H1 (cell line): ENCODE data around the gene DDA1. TPM values are rescaled to one million over a fixed set of nuclear protein-coding genes. Genes with fewer than 3 reads are reported as not detected.
A peak's percentile ranks its signal among the peaks of the same experiment; 100 is the strongest.

Source experiments
- CTCF ChIA-PET: fragments of 300-600 bp; sonication (Branson Sonifier 250); formaldehyde crosslinking; loops from one replicate; lab custom pipeline; 2021; ENCODE audit not compliant: partially characterized antibody; lab: Charles Lee
- POLR2A ChIA-PET: fragments of 300-600 bp; sonication (Branson Sonifier 250); formaldehyde crosslinking; loops from one replicate; lab custom pipeline; 2021; ENCODE audit warnings: inconsistent platforms; ENCODE audit not compliant: partially characterized antibody; lab: Charles Lee
- DNase-seq, 2 experiments: peaks; one replicate each; pipeline versions ENCODE4 v3.0.0 to v3.0.0-alpha.2; 2010 to 2022; ENCODE audit warnings: low spot score in 2 of 2, low read depth in 1 of 2, mixed read lengths in 1 of 2
- FAIRE-seq: peaks from 2 replicates; lab custom pipeline; 2011; peaks lifted over from hg19 to GRCh38; lab: Jason Lieb, UNC
- H2AFZ ChIP-seq: 2 replicates; pipeline ENCODE4 v1.8.1; 2012; ENCODE audit warnings: low read length, inconsistent platforms
- H2AK5ac ChIP-seq: 2 replicates; pipeline ENCODE4 v1.6.1; 2013; ENCODE audit warnings: low read depth, low read length
- H2BK120ac ChIP-seq: replicated peaks from 2 replicates; pipeline ENCODE3; 2013; ENCODE audit warnings: low read depth, low read length, inconsistent platforms
- H2BK12ac ChIP-seq: 2 replicates; pipeline ENCODE4 v1.6.1; 2013; ENCODE audit warnings: low read depth, low read length
- H2BK15ac ChIP-seq: 2 replicates; pipeline ENCODE4 v1.6.1; 2013; ENCODE audit warnings: low read length
- H2BK20ac ChIP-seq: 2 replicates; pipeline ENCODE4 v1.6.1; 2013; ENCODE audit warnings: low read length
- H2BK5ac ChIP-seq: 2 replicates; pipeline ENCODE4 v1.6.1; 2013; ENCODE audit warnings: low read depth, low read length
- H3K14ac ChIP-seq: 2 replicates; pipeline ENCODE4 v1.6.1; 2013; ENCODE audit warnings: inconsistent platforms; ENCODE audit not compliant: insufficient read length
- H3K18ac ChIP-seq: 2 replicates; pipeline ENCODE4 v1.6.1; 2013; ENCODE audit warnings: low read length; ENCODE audit errors: extremely low read depth
- H3K23ac ChIP-seq: 2 replicates; pipeline ENCODE4 v1.6.1; 2013; ENCODE audit warnings: inconsistent platforms; ENCODE audit not compliant: insufficient read length
- H3K23me2 ChIP-seq: 2 replicates; pipeline ENCODE4 v1.6.1; 2013; ENCODE audit warnings: low read depth, low read length
- H3K27ac ChIP-seq: 2 replicates; pipeline ENCODE4 v1.6.1; 2011; ENCODE audit warnings: low read depth, low read length, inconsistent platforms
- H3K27me3 ChIP-seq, 4 experiments: replicated peaks in 1 of 4; 1 replicate in 1 of 4; 2 replicates in 3 of 4; pipeline versions ENCODE4 v1.6.1 to v1.8.1; 2011 to 2013; ENCODE audit warnings: low read length in 3 of 4, mild to moderate bottlenecking in 3 of 4, inconsistent platforms in 2 of 4, mixed read lengths in 2 of 4, moderate library complexity in 1 of 4; ENCODE audit not compliant: control insufficient read depth in 3 of 4, insufficient read depth in 3 of 4; ENCODE audit errors: extremely low read depth in 1 of 4
- H3K36me3 ChIP-seq, 4 experiments: 2 replicates each; pipeline versions ENCODE4 v1.6.1 to v1.8.1; 2011 to 2013; ENCODE audit warnings: mild to moderate bottlenecking in 4 of 4, low read length in 3 of 4, moderate library complexity in 2 of 4, control low read depth in 1 of 4, inconsistent platforms in 1 of 4; ENCODE audit not compliant: insufficient read depth in 4 of 4, control insufficient read depth in 2 of 4
- H3K4ac ChIP-seq: replicated peaks from 2 replicates; pipeline ENCODE3; 2013; ENCODE audit warnings: low read length, low read depth, mixed read lengths, inconsistent platforms; ENCODE audit not compliant: insufficient read length
- H3K4me1 ChIP-seq, 4 experiments: replicated peaks in 1 of 4; 1 replicate in 1 of 4; 2 replicates in 3 of 4; pipeline versions ENCODE4 v1.6.1 to v1.8.1; 2011 to 2013; ENCODE audit warnings: low read length in 3 of 4, inconsistent platforms in 2 of 4, mixed read lengths in 1 of 4; ENCODE audit not compliant: insufficient read depth in 4 of 4, control insufficient read depth in 3 of 4
- H3K4me2 ChIP-seq, 2 experiments: 2 replicates each; pipeline versions ENCODE4 v1.6.1 to v1.8.1; 2011 to 2013; ENCODE audit warnings: low read depth in 2 of 2, low read length in 2 of 2, control low read depth in 1 of 2, inconsistent platforms in 1 of 2, mild to moderate bottlenecking in 1 of 2; ENCODE audit not compliant: insufficient read depth in 1 of 2
- H3K4me3 ChIP-seq, 4 experiments: fragments of 200-600, 300-600 bp in 1 of 4; sonication (generic), shearing (Covaris generic), sonication (Bioruptor Twin) in 1 of 4; 2 replicates each; pipeline versions ENCODE4 v1.5.1 to v1.8.1; 2011 to 2016; ENCODE audit warnings: low read length in 4 of 4, low read depth in 3 of 4, control low read depth in 2 of 4, inconsistent platforms in 2 of 4, mild to moderate bottlenecking in 2 of 4, mixed read lengths in 1 of 4, moderate library complexity in 1 of 4; ENCODE audit not compliant: insufficient read depth in 2 of 4; ENCODE audit errors: extremely low read depth in 1 of 4
- H3K56ac ChIP-seq: replicated peaks from 2 replicates; pipeline ENCODE3; 2013; ENCODE audit warnings: low read depth, mild to moderate bottlenecking, mixed read lengths, low read length, inconsistent platforms; ENCODE audit not compliant: insufficient read length
- H3K79me1 ChIP-seq: 2 replicates; pipeline ENCODE4 v1.6.1; 2013; ENCODE audit warnings: low read depth, low read length, control low read depth
- H3K79me2 ChIP-seq, 2 experiments: 2 replicates each; pipeline versions ENCODE4 v1.6.1 to v1.8.1; 2012 to 2013; ENCODE audit warnings: low read length in 2 of 2, mild to moderate bottlenecking in 2 of 2, inconsistent platforms in 1 of 2; ENCODE audit not compliant: insufficient read depth in 2 of 2, control insufficient read depth in 1 of 2
- H3K9ac ChIP-seq, 4 experiments: replicated peaks in 1 of 4; 1 replicate in 1 of 4; 2 replicates in 3 of 4; pipeline versions ENCODE4 v1.6.1 to v1.8.1; 2011 to 2013; ENCODE audit warnings: low read depth in 3 of 4, low read length in 3 of 4, control low read depth in 2 of 4, mild to moderate bottlenecking in 2 of 4, moderate library complexity in 2 of 4, inconsistent platforms in 1 of 4; ENCODE audit errors: extremely low read depth in 1 of 4
- H3K9me3 ChIP-seq, 2 experiments: 2 replicates each; pipeline versions ENCODE4 v1.6.1 to v1.8.1; 2012 to 2013; ENCODE audit warnings: mild to moderate bottlenecking in 2 of 2, moderate library complexity in 2 of 2, control low read depth in 1 of 2, inconsistent platforms in 1 of 2, low read depth in 1 of 2, low read length in 1 of 2, mixed read lengths in 1 of 2; ENCODE audit not compliant: insufficient read depth in 2 of 2
- H4K20me1 ChIP-seq, 2 experiments: replicated peaks in 1 of 2; 2 replicates each; pipeline versions ENCODE3 to v1.8.1; 2011 to 2013; ENCODE audit warnings: inconsistent platforms in 2 of 2, low read length in 2 of 2, mild to moderate bottlenecking in 1 of 2; ENCODE audit not compliant: insufficient read depth in 2 of 2, control insufficient read depth in 1 of 2
- H4K5ac ChIP-seq: 2 replicates; pipeline ENCODE4 v1.6.1; 2013; ENCODE audit warnings: low read length, low read depth, mixed read lengths, inconsistent platforms; ENCODE audit not compliant: insufficient read length
- H4K8ac ChIP-seq: 2 replicates; pipeline ENCODE4 v1.8.0; 2013; ENCODE audit warnings: mild to moderate bottlenecking, moderate library complexity, low read length, inconsistent platforms; ENCODE audit not compliant: insufficient read depth; ENCODE audit errors: extremely low read depth
- H4K91ac ChIP-seq: replicated peaks from 2 replicates; pipeline ENCODE3; 2013; ENCODE audit warnings: low read length, mixed read lengths, inconsistent platforms; ENCODE audit not compliant: insufficient read length
- CREB1 ChIP-seq: IDR thresholded peaks from 2 replicates; pipeline ENCODE4 v1.6.1; 2012; ENCODE audit warnings: inconsistent platforms
- JUND ChIP-seq: IDR thresholded peaks from 2 replicates; pipeline ENCODE4 v1.6.1; 2011; ENCODE audit warnings: mild to moderate bottlenecking, improper control_type of control experiment, low read length
- POLR2AphosphoS5 ChIP-seq: IDR thresholded peaks from 2 replicates; pipeline ENCODE4 v1.6.1; 2011; ENCODE audit warnings: low read depth, low read length
- RAD21 ChIP-seq, 2 experiments: IDR thresholded peaks in 1 of 2; conservative IDR thresholded peaks in 1 of 2; 2 replicates each; pipeline ENCODE4 v1.6.1; 2011; ENCODE audit warnings: low read depth in 2 of 2, low read length in 2 of 2, improper control_type of control experiment in 1 of 2, inconsistent platforms in 1 of 2, mild to moderate bottlenecking in 1 of 2, moderate library complexity in 1 of 2
- WGBS, 2 experiments: shearing (Covaris generic) in 1 of 2; methylation state at CpG; one replicate each; pipeline versions ENCODE4 v1.1.6 to v1.1.7; 2013 to 2015; ENCODE audit warnings: low lambda C conversion rate in 2 of 2, mixed read lengths in 2 of 2, inconsistent platforms in 1 of 2, low coverage in 1 of 2, missing lambda C conversion rate in 1 of 2; ENCODE audit not compliant: insufficient replicate concordance in 2 of 2, insufficient coverage in 1 of 2, insufficient read length in 1 of 2; ENCODE audit errors: extremely low coverage in 1 of 2, missing lambda C conversion rate in 1 of 2; 5-methylcytosine and 5-hydroxymethylcytosine counted together
- polyA plus RNA-seq, 7 experiments: library from polyadenylated mRNA; depleted of rRNA in 3 of 7; stranded (reverse) in 5 of 7; unstranded in 2 of 7; fragments of >200 nt in 5 of 7; fragments of 200-250 nt in 2 of 7; gene quantifications; 1 replicate in 5 of 7; 2 replicates in 1 of 7; 4 replicates in 1 of 7; pipeline versions ENCODE4 v1.2.1 to v1.2.3, GENCODE V29; 2011 to 2013; ENCODE audit warnings: missing spikeins in 2 of 7, mixed read lengths in 2 of 7
- total RNA-seq: library from RNA; stranded (reverse); fragmentation: NEBNext Ultra II Directional; extraction: Animal tissue kit (Norgen Biotek cat#: 25700); gene quantifications from 2 replicates; pipeline ENCODE4 v1.2.1, GENCODE V29; 2021
- TF ChIP-seq, protein P1 (sequence below): IDR thresholded peaks from 2 replicates; pipeline ENCODE4 v1.6.1; 2012; ENCODE audit warnings: inconsistent platforms
- TF ChIP-seq, protein P2 (sequence below): IDR thresholded peaks from 2 replicates; pipeline ENCODE4 v1.6.1; 2012; ENCODE audit warnings: inconsistent platforms

Gene DDA1
- total and polyA plus RNA-seq, 2 of the 8 experiments (the other 6 are each of a cell fraction or from before 2014, with no cell fraction given), result 29.2 to 34.5 TPM

DNA sequence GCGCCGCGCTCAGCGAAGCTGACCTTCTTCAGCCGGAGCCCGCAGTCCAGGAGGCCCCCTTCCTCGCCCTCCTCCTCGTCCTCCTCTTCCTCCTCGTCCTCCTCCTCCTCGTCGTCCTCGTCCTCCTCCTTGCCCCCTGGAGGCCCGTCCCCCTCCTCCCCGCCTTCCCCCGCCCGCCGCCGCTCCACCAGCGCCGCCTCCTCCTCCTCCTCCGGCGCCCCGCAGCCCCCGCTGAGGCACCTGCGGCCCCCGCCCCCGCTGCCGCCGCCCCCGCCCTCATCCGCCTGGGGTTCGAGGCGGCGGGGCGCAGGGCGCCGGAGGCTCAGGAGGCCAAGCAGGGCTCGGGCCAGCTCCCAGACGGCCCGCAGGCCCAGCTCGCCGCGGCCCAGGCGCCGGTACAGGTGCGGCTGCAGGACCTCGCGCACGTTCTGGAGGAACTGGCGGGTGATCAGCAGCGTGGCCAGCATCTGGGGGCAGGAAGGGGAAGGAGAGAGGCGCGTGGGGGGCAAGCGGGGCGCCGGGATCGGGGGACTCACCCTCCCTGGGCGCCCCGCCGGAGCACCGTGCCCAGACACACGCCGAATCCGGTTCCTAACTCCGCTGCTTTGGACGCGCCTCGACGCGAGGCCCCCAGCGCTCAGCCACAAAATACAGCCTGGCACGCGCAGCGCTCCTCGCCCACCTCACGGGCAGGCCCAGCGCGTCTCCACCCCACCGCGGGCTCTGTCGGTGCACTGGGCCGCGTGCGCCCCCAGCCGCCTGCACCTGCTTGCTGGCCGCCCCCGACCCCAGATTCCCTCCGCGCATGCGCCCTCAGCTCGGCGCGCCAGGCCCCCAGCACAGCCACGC, 19.4 kb downstream of the DDA1 start:
- POLR2A ChIA-PET, result interaction anchor here (0.9 to 17.1 kb wide), 7 partner anchors 10 to 115 kb away, joined by 3 to 329 read pairs (median 4); partner anchors contain the start of genes ABHD8, ANO8, BABAM1 and DDA1
- no peak overlapping the region for H2BK20ac ChIP-seq
- no peak overlapping the region for H3K14ac ChIP-seq
- peak overlapping the region; percentile 60; the same call in 1 of the 2 replicates for H3K27ac ChIP-seq
- H3K4me2 ChIP-seq, result peak overlapping the region; percentile 72 to 83
- H3K79me1 ChIP-seq, result 0 out of 2 replicates have a peak, but pooled peaks cover 2% of the 10 kb centered on the region
- DNase-seq, result peak in 1 of 2 experiments; percentile 77
- FAIRE-seq, result no peak
- CTCF ChIA-PET, result interaction anchor here (1.7 to 3.3 kb wide), 5 partner anchors 20 to 61 kb away, joined by 4 to 13 read pairs (median 6); partner anchors contain the start of genes DDA1 and MRPL34
- H2BK120ac ChIP-seq, result no peak overlapping the region
- peaks cover 0 to 26% (median 19%) of the 10 kb centered on the region in 4 experiments; a peak in 6 of 7 replicates for H3K4me1 ChIP-seq
- peak overlapping the region; percentile 89 for H4K8ac ChIP-seq
- peak overlapping the region; percentile 78 for H4K5ac ChIP-seq
- H3K23ac ChIP-seq, result no peak overlapping the region
- H4K91ac ChIP-seq, result peak overlapping the region; percentile 85
- peaks cover 0 to 14% of the 10 kb centered on the region in 2 experiments for H4K20me1 ChIP-seq
- 0 out of 2 replicates have a peak overlapping the region, but pooled peaks have one; percentile 100 for H2BK15ac ChIP-seq
- H3K56ac ChIP-seq, result peak overlapping the region; percentile 77
- peak overlapping the region; percentile 60 to 95 (median 61) for H3K4me3 ChIP-seq
- H3K23me2 ChIP-seq, result peaks cover 7% of the 10 kb centered on the region; the same call in 1 of the 2 replicates
- peak overlapping the region in 3 of 4 experiments; percentile 25 to 58 (median 45); a peak in 4 of 7 replicates for H3K9ac ChIP-seq
- WGBS, 2 experiments, result 24% methylated on average over 40 of the region's 94 CpGs; no CpG with 5 or more reads in 1 of the 2 experiments
- H2AFZ ChIP-seq, result no peak overlapping the region
- peaks cover 0 to 10% (median 4%) of the 10 kb centered on the region in 4 experiments; a peak in 4 of 8 replicates for H3K36me3 ChIP-seq
- H3K4ac ChIP-seq, result peak overlapping the region; percentile 57
- no peaks in the 10 kb centered on the region; a peak in 1 of 7 replicates for H3K27me3 ChIP-seq
- TF ChIP-seq RAD21 (IDR thresholded peaks at IDR 0.05 in 1 of 2, conservative IDR thresholded peaks at IDR 0.05 in 1 of 2; ENCODE audit: low read depth in 2 of 2, low read length in 2 of 2) (peak in 1 of 2 experiments; percentile 12; a peak in 1 of 4 replicates), POLR2AphosphoS5 (peak; percentile 20; the same call in 1 of the 2 replicates), JUND (no peak), CREB1 (peak; percentile 31; the same call in 1 of the 2 replicates)
- TF ChIP-seq, protein P1, sequence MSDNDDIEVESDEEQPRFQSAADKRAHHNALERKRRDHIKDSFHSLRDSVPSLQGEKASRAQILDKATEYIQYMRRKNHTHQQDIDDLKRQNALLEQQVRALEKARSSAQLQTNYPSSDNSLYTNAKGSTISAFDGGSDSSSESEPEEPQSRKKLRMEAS, result peak; percentile 93
- TF ChIP-seq, protein P2, sequence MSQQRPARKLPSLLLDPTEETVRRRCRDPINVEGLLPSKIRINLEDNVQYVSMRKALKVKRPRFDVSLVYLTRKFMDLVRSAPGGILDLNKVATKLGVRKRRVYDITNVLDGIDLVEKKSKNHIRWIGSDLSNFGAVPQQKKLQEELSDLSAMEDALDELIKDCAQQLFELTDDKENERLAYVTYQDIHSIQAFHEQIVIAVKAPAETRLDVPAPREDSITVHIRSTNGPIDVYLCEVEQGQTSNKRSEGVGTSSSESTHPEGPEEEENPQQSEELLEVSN, result peak; percentile 96
- no peaks in the 10 kb centered on the region for H3K9me3 ChIP-seq
- H3K18ac ChIP-seq, result peak overlapping the region; percentile 90
- H3K79me2 ChIP-seq, result no peaks in the 10 kb centered on the region
- H2AK5ac ChIP-seq, result no peak overlapping the region
- H2BK5ac ChIP-seq, result 0 out of 2 replicates have a peak overlapping the region, but pooled peaks have one; percentile 55
- H2BK12ac ChIP-seq, result no peak overlapping the region
